HG02981 (cell line): ENCODE data around the gene PSEN1.

Experiments
- ATAC-seq: cut with Tn5 transposase; IDR thresholded peaks from one replicate; pipeline ENCODE4 v1.9.1; 2021; ENCODE audit warnings: mild to moderate bottlenecking, moderate library complexity; ENCODE audit not compliant: unreplicated experiment

PSEN1 gene

DNA sequence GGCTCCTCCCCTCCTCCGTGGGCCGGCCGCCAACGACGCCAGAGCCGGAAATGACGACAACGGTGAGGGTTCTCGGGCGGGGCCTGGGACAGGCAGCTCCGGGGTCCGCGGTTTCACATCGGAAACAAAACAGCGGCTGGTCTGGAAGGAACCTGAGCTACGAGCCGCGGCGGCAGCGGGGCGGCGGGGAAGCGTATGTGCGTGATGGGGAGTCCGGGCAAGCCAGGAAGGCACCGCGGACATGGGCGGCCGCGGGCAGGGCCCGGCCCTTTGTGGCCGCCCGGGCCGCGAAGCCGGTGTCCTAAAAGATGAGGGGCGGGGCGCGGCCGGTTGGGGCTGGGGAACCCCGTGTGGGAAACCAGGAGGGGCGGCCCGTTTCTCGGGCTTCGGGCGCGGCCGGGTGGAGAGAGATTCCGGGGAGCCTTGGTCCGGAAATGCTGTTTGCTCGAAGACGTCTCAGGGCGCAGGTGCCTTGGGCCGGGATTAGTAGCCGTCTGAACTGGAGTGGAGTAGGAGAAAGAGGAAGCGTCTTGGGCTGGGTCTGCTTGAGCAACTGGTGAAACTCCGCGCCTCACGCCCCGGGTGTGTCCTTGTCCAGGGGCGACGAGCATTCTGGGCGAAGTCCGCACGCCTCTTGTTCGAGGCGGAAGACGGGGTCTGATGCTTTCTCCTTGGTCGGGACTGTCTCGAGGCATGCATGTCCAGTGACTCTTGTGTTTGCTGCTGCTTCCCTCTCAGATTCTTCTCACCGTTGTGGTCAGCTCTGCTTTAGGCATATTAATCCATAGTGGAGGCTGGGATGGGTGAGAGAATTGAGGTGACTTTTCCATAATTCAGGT is at the start of gene PSEN1:
PSEN1 (plus strand) TSS at position 121 of the 839 bp plus-strand sequence. CDS start 11,513 bp downstream, outside the sequence.
- peak; percentile 87 for ATAC-seq

DNA sequence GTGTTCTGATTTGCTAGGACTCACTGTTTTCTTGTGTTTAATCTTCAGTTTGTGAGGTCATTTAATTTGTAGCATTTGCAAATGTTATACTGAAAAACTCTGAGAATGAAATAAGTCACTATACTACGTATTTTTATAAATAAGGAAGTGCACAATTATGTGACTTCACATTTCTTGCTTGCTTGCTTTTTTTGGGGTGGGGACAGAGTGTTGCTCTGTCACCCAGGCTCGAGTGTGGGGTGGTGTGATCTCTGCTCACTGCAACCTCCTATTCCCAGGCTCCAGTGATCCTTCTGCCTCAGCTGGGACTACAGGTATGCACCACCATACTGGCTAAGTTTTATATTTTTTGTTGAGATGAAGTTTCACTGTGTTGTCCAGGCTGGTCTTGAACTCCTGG is 45.3 kb upstream of the PSEN1 start:
- ATAC-seq = no peak

GRCh38 chr14:73097421-73097820 is 38.9 kb upstream of the PSEN1 start:
- ATAC-seq = no peak

- ATAC-seq = no peak
Observed at GRCh38 chr14:73100334-73100733, 36.0 kb upstream of the PSEN1 start.

- ATAC-seq = no peak
Observed at GRCh38 chr14:73102806-73103497, 33.4 kb upstream of the PSEN1 start.

DNA sequence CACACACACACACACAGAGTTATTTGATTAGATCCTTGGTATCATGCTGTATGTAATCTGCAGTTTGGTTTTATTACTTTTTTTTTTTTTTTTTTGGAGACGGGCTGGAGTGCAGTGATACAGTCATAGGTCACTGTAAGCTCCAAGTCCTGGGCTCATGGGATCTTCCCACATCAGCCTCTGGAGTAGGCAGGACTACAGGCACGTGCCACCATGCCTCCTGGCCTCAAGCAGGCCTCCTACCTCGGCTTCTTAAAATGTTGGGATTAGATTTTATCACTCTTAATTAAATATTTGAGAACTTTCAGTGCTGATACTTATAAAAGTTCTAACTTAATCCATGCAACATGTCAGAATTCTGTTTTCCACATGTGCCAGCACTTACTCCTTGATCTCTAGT is 31.3 kb upstream of the PSEN1 start:
- no peak for ATAC-seq

DNA sequence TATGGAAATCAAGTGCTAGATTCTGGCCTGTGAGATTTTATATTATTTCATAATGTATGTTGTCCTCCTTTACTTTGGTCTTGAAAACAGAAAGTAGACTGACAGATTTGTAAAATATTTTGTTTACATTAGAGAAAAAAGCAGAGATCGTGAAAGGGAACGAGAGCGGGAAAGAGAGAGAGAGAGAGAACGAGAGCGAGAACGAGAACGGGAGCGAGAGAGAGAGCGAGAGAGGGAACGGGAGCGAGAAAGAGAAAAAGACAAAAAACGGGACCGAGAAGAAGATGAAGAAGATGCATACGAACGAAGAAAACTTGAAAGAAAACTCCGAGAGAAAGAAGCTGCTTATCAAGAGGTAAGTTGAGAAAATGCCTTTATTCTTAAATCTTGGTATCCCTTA is 30.6 kb upstream of the PSEN1 start:
- ATAC-seq = no peak

DNA sequence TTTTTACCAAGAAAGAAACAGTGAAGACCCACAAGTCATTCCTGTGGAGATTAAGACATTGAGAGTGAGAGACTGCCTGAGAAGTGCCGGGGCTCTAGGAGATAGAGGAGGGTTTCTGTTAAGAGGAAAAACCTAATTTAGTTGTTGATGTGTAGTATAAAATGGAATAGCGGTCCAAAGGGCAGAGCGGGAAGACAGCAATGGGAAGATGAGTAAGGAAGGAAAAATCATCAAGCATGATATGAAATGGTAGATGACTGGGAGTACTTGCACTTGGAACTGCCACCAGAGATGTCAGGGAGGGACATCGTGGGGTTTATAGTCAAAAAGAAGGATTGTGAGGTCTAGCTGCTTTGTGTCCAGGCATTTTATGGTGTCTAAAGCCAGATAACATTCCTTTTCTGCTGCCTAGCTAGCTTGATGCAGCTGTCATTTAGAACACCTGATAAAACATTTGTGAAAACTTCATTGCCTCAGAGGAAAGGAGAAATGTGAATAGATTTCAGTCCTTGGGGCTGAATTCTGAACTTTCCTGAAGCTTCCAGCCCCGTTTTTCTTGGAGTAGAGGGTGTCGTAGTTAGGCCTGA is 20.1 kb upstream of the PSEN1 start:
- ATAC-seq = no peak

GRCh38 chr14:73124180-73124894 is 12.0 kb upstream of the PSEN1 start:
- ATAC-seq = no peak

DNA sequence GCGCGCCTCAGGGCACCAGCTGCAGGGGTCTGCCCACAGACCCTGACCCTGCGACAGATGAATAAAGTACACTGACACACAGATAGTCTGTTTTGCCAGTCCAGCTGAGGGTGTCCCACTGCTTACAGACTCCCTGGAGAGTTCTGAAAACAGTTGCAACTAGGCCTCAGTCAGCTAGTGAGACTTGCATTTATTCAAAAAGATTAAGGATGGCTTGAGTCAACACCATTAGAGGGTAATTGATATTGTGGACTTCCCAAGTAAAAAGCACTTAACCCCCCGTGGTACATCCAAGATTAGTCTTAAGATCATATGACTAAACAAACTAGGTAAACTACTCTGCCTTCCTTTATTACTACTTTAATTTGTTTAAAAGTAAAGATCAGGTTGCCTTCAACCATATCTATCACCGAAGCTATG is 11.1 kb upstream of the PSEN1 start:
- no peak for ATAC-seq

- ATAC-seq = no peak
Observed at GRCh38 chr14:73125746-73126145, 10.6 kb upstream of the PSEN1 start.

DNA sequence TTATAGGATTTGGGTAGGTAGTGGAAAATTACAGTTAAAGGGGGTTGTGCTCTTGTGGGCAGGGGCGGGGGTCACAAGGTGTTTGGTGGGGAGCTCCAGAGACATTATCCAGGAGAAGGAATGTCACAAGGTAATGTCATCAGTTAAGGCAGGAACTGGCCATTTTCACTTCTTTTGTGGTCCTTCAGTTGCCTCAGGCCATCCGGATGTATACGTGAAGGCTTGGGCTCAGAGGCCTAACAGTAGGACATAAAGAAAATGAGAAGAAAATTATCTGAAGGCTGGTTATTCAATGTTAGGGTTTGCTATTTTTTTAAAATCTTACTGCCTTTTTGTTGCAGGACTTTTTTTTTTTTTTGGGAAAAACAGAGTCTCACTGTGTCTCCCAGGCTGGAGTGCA is 2.5 kb upstream of the PSEN1 start:
- ATAC-seq = no peak

- no peak for ATAC-seq
Observed at GRCh38 chr14:73136085-73136386, 271 bp upstream of the PSEN1 start.

GRCh38 chr14:73140811-73141323 is 4.6 kb downstream of the PSEN1 start:
- no peak for ATAC-seq

GRCh38 chr14:73142216-73142615 is 5.9 kb downstream of the PSEN1 start:
- no peak for ATAC-seq

- no peak for ATAC-seq
Observed at GRCh38 chr14:73143003-73143402, 6.7 kb downstream of the PSEN1 start.

DNA sequence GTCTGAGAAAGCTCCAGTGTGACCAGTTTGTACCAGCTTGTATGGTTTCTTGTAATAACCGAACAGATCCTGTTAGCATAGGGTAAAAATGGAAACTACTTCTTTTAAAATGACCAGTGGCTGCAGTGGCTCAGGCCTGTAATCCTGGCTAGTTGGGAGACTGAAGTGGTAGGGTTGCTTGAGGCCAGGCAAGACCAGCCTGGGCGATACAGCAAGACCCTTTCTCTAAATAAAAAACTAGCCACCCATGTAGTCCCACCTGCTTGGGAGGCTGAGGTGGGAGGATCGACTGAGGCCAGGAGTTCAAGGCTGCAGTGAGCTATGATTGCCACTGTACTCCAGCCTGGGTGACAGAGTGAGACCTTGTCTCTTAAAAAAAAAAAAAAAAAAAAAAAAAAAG is 7.3 kb downstream of the PSEN1 start:
- ATAC-seq = no peak

DNA sequence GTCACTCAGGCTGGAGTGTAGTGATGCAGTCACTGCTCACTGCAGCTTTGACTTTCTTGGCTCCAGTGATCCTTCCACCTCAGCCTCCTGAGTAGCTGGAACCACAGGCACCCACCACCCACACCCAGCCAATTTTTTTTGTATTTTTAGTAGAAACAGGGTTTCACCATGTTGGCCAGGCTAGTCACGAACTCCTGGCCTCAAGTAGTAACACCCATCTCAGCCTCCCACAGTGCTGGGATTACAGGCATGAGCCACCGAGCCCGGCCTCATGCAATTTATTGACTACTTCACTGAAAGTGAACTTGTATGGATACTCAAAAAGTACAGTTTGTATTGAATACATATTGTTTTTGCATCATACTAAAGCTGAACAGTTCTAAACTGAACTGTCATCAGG is 9.1 kb downstream of the PSEN1 start:
- no peak for ATAC-seq

DNA sequence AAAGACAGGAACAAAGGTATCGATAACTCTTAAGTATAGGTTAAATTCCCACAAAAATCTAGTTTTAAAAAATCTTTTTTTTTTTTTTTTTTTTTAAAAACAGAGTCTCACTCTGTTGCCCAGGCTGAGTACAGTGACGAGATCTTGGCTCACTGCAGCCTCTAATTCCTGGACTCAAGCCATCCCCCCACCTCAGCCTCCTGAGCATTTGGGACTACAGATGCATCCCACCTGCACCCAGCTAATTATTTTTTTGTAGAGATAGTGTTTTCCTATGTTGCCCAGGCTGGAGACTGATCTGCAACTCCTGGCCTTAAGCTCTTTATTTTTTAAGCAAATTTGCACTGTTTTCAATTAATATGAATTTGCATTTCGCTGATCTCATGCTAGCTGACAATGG is 9.8 kb downstream of the PSEN1 start:
- ATAC-seq = no peak

DNA sequence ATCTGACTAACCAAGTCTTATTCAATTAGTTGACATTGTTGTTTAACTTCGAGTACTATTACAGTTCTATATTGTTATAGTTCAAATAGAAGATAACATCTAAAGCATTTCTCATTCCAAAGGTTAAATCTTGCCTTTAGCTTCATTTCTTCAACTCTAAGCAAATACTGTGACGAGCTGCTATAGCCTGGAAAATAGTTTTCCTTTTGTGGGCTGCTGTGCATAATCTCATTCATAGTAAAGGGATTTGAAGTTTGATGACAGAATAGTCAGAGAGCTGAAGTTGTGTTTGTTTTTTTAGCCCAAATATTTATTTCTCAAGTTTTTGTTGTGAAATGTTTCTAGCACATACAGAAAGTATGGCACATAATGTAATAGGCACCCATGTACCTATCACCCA is 13.4 kb downstream of the PSEN1 start:
- no peak for ATAC-seq

DNA sequence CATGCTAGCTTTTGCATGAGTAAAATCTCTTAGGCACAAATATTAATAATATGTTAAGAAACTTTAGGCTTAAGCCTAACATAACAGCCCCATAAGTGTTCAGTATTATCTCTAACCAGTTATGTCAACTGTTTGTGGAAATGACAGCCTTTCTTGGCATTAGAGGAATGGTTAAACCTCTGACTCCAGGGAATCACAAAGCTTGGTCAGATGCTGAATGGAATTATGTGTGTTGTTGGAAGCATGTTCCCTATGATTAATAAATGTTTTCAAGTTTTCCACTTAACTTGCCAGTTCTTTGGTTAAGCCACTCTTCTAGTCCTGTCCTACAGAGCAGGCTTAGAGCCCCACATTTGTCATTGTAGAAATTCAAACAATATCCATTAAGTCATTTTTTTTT is 17.0 kb downstream of the PSEN1 start:
- no peak for ATAC-seq
